ENCODE results near the gene PCSK6.
"Not testable (repeated sequence)": the region's sequence is repeated elsewhere in the genome, so short reads cannot be mapped to it uniquely, and the experiment has no call there.

PCSK6 gene

DNA sequence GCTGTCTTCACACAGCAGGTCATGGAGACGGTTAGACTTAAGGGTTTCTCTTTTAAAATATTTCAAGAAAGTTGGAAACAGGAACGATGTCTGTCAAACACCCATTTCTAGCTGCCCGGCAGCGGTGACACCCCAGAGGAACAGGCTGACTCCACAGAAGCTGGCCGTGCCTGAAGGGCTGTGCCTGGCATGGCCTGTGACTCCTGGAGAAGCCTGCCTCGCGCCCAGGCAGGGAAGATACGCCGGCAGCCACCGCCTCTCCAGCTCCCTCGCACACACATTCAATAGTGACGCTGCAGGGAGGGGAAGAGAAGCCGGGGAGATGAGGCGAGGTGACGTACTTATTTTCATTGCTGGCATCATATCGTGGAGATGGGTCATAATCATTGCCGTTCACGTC lies 59.9 kb downstream of the PCSK6 start:
- DNase-seq (ENCODE audit: low read depth): no peak

DNA sequence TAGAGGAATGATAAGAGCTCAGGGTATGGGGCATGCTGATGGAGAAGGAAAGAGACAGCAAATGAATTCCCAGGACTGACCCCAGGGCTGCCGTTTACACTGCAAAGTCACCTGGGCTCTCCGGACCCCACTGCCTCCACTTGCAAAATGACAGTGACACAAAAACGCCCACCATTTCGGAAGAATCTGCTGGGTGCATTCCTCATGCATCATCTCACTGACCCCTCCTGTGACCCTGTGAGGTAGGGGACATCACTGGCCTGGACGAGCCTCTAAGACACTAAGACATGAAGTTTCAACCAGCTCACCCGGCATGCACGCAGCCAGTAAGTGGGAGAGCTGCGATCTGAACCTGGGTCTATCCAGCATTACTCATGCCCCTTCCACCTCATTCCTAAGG lies 60.3 kb downstream of the PCSK6 start:
- DNase-seq (ENCODE audit: low read depth): no peak

DNA sequence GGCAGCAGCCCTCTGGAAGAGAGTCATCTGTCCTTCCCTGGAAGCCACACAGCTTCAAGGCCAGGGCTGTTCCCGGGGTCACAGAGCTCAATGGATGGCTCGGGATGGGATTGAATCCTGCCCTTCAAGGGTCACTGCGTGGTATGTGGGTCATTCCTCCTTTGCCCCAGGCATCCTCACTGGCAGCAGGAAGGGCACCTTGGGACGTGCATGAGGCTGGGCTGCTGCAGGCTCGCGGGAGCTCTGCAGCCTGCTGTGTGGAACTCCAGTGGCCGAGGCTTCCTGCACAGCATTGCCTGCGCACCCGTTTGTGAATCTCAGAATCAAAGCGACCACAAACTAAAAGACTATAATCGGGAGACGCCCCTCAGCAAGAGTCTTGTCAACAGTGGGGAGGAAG lies 60.7 kb downstream of the PCSK6 start:
- DNase-seq (ENCODE audit: low read depth): no peak

DNA sequence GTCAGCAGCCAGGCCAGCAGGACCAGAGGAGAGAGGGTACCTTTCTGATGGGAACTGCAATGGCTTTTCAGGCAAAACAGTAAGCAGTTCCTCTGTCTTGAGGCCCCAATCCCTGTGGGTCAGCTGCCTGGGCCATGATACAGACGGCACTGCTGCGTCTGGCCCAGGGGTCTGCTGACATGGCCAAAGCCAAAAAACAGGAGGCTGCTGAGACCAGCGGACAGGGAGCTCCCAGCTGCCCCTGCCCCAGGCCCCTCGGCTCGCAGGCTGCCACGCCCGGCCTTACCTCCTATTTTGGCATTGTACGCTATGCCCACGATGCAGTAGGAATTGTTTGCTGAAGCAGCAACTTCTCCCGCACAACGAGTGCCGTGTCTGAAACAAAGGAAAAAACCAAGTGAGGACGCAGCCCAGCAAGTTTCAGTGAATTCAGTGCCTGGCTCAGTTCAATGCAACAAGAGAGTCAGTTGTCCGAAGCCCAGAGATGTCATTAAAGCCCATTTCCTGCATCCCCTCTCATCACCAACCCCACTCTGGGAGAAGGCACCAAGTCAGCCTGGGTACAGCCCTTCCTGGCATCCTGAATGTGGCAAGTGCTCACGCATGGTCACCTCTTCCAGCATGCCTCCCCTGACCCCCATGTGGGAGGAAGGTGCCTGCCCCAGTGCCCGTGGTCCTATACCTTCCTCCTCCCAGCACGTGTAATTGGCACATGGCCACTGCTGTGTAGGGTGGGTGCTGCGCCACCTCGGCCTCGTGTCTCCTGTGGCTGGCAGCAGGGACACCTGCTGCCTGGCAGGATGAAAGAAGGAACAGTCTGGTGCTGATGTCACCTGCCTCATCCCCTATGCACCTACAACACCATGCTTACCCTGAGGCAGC lies 61.7 kb downstream of the PCSK6 start:
- DNase-seq (ENCODE audit: low read depth): no peak

DNA sequence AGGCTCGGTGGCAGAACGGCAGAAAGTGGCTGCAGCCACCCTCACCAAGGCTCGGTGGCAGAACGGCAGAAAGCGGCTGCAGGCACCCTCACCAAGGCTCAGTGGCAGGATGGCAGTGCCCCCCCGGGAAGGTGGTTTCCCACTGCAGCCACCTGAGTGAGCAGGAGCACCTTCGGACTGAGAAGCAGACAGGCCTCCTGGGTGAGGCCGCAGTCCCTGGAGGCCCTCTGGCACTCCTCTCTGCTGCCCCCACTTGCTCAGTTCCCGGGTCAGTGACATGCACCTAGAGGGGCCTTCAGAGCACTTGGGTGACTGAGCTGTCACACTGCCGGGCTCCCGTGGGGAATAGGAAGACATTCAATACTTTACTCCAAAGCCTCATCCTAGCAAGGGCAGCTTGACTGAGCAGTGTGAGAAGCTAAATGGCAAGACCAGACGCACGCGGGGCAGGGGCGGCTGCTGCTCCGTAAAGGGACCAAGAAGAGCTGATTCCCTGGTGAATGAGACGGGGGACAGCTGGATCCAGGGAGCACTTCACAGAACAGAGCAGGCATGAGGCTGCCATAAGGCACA lies 62.7 kb downstream of the PCSK6 start:
- DNase-seq (ENCODE audit: low read depth): no peak

DNA sequence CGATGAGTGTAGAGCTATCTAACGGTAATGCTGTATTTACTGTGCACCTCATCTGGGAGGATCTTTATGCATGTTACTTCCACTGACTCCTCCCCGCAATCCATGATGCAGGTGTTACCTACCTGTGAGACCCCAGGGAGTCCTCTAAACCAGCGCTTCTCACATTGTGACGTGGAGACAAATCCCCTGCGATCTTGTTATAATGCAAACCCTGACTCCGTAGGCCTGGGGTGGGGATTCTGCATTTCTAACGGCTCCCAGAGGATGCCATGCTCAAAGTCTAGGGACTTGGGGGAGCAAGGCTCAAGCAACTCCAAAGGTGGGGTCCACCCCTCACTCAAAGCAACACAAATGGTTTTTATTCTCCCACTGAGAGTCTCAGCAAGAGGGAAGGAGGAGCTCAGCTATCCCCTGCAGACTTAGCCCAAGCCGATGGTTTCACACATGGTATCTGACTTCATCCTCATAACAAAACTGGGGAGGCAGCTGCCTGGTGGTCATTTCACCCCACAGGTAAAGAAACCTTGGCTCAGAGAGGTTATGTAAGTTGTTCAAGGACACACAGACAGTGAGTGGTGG lies 63.6 kb downstream of the PCSK6 start:
- no peak for DNase-seq (ENCODE audit: low read depth)

DNA sequence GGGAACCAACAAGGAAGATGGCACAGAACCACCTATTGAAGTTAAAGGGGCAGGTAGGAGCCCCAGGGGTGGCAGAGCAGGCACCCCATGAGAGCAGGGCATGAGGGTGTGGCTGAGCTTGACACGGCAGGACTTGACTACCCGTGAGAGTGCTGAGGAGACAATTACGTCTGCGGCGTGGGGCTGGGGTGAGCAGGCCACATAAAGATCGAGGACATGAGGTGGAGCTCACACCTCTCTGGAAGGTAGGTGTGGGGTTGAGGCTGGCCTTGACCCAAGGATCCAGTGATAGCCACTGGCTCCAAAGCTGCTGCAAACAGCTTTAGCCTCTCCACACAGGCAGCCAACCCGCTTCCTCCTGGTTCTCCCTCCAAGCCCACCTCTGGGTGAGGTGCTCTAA lies 64.5 kb downstream of the PCSK6 start:
- no peak for DNase-seq (ENCODE audit: low read depth)

DNA sequence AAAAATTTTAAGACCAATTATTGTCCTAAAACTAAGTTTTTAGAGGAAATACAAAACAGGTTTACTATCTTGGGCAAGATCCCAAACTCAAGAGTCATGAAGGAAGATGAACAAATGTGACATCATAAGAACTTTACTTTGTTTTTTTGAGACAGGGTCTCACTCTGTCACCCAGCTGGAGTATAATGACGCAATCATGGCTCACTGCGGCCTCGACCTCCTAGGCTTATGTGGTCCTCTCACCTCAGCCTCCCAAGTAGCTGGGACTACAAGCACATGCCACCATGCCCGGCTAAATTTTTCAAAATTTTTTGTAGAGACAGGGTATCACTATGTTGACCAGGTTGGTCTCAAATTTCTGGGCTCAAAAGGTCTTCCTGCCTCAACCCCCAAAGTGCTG lies 69.3 kb downstream of the PCSK6 start:
- no peak for DNase-seq (ENCODE audit: low read depth)

DNA sequence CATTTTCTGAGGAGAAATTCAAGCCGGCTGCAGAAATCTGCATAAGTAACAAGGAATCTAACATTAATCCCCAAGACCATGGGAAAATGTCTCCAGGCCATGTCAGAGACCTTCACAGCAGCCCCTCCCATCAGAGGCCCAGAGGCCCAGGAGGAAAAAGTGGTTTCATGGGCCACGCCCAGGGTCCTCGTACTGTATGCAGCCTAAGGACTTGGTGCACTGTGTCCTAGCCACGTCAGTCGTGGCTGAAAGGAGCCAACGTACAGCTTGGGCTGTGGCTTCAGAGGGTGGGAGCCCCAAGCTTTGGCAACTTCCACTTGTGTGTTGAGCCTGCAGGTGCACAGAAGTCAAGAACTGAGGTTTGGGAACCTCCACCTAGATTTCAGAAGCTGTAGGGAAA lies 73.0 kb downstream of the PCSK6 start:
- DNase-seq (ENCODE audit: low read depth): not testable (repeated sequence)

DNA sequence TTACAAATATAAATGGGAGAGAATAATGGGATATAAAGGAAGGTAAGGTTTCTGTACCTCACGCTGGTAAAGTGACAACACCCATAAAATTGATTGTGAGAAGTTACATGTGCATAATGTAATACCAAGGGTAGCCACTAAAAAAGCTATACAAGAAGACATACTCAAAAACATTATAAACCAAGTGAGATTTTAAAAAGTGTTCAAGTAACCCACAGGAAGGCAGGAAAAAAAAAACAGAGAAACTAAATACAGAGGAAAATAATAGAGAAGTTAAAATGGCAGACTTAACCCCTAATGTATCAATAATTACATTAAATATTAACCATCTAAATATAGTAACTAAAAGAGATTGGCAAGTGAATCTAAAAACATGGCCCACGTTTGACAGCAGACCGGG lies 76.3 kb downstream of the PCSK6 start:
- no peak for DNase-seq (ENCODE audit: low read depth)

DNA sequence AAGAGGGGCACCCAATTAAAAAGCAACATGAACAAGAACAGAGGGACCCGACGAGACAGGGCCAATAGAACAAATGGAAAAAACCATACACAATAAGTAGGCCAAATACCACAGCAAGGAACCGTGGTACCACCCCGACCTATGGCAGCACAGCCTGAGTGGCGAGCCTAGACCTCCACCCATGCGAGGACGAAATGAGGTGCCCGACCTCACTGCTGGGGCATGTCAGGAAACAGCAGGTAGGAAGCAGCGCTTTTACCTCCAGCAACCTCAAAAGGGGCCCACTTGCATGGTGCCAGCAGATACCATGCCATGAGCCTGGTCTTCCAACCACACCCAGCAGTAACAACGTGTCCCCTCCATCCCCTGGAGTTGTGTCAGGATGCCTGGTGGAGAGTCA lies 77.9 kb downstream of the PCSK6 start:
- no peak for DNase-seq (ENCODE audit: low read depth)

DNA sequence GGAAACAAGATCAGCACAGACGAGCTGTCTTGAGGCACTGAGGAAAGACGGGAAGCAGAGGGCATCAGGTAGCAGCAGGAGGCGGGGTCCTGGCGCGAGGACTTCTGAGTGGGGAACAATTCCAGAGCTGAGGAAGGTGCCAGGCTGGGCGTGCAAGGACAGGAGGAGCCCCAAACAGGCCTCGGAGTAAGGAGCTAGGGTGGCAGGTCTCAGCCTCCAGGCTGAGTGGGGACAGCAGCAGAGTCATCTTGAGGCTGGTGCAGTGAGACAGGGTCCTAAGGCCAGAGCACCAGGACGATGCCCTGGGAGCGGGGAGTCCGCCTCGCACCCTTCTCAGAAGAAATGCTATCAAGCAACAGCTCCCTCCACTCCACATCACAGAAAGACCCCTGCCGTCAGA lies 78.4 kb downstream of the PCSK6 start:
- DNase-seq (ENCODE audit: low read depth): no peak

DNA sequence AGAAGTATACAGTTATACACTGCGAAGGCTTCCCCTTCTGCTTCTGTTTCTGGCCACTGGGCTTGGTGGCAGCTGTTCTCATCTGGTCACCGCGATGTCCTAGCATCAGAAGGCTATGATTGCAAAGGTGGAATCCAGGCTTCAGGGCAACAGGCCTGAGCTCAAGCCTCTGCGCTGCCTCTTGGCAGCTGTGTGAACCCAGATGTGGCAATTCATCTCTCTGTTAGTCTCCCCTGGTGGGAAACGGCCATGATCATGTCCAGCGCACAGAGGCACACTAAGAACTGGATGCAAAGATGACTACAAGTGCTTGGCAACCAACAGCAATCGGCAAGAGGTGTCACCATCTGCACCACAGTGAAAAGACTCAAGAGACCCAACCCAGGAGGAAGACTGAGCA lies 78.9 kb downstream of the PCSK6 start:
- no peak for DNase-seq (ENCODE audit: low read depth)

DNA sequence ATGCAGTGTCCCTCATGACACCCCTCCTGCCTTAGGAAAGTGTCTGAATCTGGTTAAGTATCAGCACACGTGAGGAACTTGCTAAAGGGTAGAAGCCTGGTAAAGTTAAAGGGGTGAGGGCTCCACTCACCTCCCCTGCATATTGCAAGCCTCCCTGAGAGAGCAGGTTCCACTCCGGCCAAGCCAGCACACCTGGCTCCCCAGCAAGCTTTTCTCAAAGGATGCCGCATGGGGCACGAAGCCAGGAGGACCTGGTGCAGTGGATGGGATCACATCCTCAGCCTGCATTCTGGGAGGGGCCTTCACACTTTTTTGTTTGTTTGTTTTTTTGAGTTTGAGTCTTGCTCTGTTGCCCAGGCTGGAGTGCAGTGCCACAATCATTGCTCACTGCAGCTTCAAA lies 79.9 kb downstream of the PCSK6 start:
- DNase-seq (ENCODE audit: low read depth): no peak

DNA sequence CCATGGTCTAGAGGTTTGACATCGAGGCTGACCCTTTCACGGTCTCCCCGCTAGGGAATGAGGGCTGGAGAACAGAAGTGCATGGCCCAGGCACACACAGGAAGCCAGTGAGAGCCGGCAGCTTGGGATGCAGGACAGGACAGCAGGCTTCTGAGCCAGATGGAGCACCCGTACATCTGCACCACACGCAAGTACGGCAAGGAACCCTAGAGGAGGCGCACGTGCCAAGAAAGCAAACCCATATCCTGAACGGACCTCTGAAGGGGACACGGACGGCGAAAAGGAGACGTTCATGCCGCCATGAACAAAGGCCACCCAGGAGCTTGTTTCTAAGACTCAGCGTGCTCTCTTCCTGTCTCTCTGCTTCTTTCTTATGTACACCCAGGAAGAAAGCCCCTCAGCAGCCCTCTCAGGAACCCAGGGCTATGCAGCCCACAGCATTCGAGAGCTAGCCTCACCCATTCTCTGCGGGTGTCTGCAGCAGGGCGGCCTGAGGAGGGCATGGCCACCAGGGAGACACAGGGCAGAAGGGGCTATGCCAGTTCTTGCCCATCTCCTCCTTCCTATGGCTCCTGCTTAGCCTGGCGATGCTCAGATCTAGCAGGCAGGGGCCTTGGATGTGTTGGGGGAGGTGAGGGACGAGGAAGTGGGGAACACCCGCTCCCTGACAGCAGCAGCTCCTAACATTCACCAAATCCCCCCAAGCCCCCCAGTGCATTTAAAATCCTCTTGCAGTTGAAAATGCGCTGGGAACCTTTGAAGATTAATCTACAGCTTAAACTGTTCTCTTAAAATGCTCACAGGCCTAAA lies 81.3 kb downstream of the PCSK6 start:
- DNase-seq (ENCODE audit: low read depth): no peak

DNA sequence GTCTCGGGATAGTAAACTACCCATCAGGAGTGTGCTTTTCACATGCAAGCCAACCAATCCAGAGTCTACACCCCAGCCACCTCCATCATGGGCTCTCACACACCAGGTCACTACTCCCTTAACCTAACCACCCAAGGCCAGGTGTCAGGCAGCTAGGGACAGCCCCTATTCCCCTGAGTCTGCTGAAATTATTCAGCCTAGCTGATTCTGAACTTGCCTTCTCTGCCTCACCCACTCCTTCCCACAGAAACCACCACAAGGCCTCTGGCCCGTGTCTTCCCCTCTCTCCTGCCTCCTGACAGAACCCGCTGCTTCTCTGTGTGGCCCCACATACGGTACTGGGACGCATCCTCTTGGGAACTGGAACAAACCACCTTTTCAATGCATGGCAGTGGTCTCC lies 82.1 kb downstream of the PCSK6 start:
- DNase-seq (ENCODE audit: low read depth): no peak

DNA sequence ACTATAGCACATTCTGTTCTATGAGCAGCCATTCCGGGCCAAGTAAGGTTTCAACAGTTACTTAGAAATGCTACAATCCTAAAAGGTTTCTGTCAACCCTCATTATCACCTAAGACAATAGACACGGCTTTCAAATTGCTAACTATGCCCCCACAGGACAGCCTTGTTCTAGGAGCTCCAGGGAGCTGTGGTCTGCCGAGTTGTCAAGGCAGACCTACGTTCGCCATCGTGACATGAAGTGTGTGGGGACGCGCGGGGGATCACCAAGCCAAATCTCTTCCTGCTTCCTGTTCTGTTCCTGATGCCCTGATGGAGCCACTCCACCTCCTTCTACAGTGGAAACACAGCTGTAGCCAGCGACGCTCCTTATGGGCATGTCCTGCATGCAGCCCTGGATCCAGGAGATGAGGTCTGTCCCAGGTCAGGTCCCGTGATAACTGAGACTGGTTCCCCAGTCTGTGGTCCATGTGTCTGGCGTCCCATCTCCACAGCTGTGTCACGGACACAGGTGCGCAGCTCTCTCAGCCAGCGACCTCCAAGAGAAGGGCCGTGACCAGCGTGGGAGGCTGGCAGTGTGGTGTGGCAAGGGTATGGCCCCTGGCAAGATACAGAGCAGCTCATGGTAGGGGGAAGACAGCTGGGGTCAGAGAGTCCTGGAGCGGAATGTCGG lies 82.8 kb downstream of the PCSK6 start:
- no peak for DNase-seq (ENCODE audit: low read depth)

DNA sequence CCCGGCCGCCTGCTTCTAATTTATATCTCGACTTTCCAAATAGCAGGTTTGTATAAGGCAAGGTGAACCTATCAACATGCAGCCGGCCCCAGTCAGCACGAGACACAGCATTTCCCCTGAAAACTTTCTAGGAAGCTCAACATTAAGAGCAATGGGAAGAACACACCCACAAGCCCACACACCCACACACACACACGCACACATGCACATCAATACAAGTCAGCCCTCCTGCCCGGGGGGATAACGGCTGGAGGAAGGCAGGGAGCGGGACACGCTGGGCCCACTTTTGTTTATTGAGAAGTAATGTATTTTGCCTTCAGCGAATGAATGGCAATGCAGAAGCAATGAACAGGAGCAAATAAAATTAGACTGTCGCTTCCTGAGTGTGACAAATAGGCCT lies 83.5 kb downstream of the PCSK6 start:
- DNase-seq (ENCODE audit: low read depth): no peak

DNA sequence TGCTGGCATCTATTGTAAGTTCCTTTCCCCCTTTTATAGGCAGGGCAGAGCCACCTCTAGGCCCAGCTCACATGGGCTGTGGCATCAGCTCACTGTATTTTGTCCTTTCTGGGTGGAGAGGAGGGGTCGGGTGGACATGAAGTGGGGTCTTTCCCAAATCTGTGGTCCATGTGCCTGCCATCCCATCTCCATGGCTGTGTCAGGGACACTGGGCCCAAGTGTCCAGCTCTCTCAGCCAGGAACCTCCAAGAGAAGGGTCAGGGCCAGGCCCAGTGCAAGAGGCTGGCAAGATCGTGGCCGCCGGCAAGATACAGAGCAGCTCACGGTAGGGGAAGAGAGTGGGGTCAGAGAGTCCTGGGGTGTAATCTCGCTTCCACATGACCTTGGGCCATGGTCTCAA lies 85.3 kb downstream of the PCSK6 start:
- no peak for DNase-seq (ENCODE audit: low read depth)

DNA sequence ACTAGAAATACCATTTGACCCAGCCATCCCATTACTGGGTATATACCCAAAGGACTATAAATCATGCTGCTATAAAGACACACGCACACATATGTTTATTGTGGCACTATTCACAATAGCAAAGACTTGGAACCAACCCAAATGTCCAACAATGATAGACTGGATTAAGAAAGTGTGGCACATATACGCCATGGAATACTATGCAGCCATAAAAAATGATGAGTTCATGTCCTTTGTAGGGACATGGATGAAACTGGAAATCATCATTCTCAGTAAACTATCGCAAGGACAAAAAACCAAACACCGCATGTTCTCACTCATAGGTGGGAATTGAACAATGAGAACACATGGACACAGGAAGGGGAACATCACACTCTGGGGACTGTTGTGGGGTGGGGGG lies 86.6 kb downstream of the PCSK6 start:
- DNase-seq (ENCODE audit: low read depth): not testable (repeated sequence)

DNA sequence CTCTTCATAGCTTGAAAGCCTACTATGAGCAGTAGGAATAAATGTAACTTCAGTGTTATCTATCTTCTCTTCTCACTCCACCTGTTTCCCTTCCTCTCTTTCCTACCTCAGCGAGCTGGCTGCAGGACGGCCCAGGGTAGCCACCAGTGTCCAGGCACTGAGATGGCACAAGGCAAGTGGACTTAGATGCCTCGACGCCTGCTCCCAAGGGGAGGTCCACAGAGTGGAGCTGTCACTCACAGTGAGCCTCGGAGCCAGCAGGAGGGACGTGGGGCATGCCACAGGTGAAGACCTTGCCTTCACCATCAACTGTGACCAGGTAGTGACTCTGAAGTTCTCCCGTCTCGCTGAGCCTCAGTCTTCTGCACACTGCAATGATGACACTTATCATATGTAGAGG lies 88.2 kb downstream of the PCSK6 start:
- no peak for DNase-seq (ENCODE audit: low read depth)

DNA sequence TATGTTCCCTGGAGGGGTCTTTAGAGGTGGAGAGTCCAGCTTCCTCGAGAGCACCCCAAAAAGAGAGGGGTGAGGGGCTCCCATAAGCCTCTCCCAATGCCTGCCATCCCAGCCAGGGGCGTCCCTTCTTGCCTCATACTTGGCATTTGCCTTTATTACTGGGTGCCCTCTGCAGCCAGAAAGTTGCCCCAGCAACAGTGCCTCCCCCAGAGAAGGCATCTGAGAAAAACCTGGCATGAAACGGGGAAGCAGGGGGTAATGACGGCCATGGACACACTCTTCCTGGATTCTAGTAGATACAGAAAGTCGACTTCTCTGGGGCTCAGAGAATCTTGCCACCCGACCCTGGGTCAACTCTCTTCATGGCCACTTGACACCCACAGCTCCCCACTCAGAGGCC lies 90.1 kb downstream of the PCSK6 start:
- no peak for DNase-seq (ENCODE audit: low read depth)
